Measurements from ENCODE around the gene POLA1. TPM values are rescaled to one million over a fixed set of nuclear protein-coding genes. Genes with fewer than 3 reads are reported as not detected.

Gene POLA1
- total and polyA plus RNA-seq, 7 donors, result 3.5 to 9.4 (median 6.8) TPM

GRCh38 chrX:24954732-24955131, 261.0 kb downstream of the POLA1 start:
- no peaks in the 10 kb centered on the region for H3K9me3 ChIP-seq
- WGBS, 3 donors, result 59 to 73% (median 65%) methylated on average over 2 of the region's 2 CpGs
- no peaks in the 10 kb centered on the region for H3K27me3 ChIP-seq (ENCODE audit: insufficient read depth in 3 of 3, low read length in 2 of 3)
- no peak overlapping the region for H3K4me3 ChIP-seq
- no peak for TF ChIP-seq CTCF (IDR thresholded peaks at IDR 0.05)
- ATAC-seq (no peak), DNase-seq (no peak)
- H3K27ac ChIP-seq, result no peak overlapping the region
- no peaks in the 10 kb centered on the region for H3K36me3 ChIP-seq (ENCODE audit: insufficient read depth in 1 of 2, low read depth in 1 of 2)
- intact Hi-C loops (cut with DNase I), result no loop called here
- H3K4me1 ChIP-seq, result no peaks in the 10 kb centered on the region

- Histone ChIP-seq H3K27ac (no peak overlapping the region), H3K4me1 (no peaks in the 10 kb centered on the region), H3K27me3 (ENCODE audit: insufficient read depth in 3 of 3, low read length in 2 of 3) (no peaks in the 10 kb centered on the region), H3K36me3 (ENCODE audit: insufficient read depth in 1 of 2, low read depth in 1 of 2) (no peaks in the 10 kb centered on the region), H3K4me3 (no peak overlapping the region), H3K9me3 (no peaks in the 10 kb centered on the region)
- no peak for ATAC-seq
- intact Hi-C loops (cut with DNase I), result no loop called here
- WGBS, 3 donors, result 69 to 100% (median 98%) methylated on average over 2 of the region's 2 CpGs
- no peak for TF ChIP-seq CTCF (IDR thresholded peaks at IDR 0.05)
- no peak for DNase-seq
Measured at GRCh38 chrX:24955372-24955930, 261.7 kb downstream of the POLA1 start.

GRCh38 chrX:24956828-24957227, 263.1 kb downstream of the POLA1 start:
- no peak for DNase-seq
- H3K4me1 ChIP-seq, result no peaks in the 10 kb centered on the region
- no peaks in the 10 kb centered on the region for H3K27me3 ChIP-seq (ENCODE audit: insufficient read depth in 3 of 3, low read length in 2 of 3)
- ATAC-seq, result peak; percentile 46 to 80 (median 70)
- no peak for TF ChIP-seq CTCF (IDR thresholded peaks at IDR 0.05)
- no peak overlapping the region for H3K27ac ChIP-seq
- H3K9me3 ChIP-seq, result no peaks in the 10 kb centered on the region
- H3K4me3 ChIP-seq, result no peak overlapping the region
- intact Hi-C loops (cut with DNase I), result no loop called here
- no peaks in the 10 kb centered on the region for H3K36me3 ChIP-seq (ENCODE audit: insufficient read depth in 1 of 2, low read depth in 1 of 2)

GRCh38 chrX:24961809-24962208, 268.1 kb downstream of the POLA1 start:
- WGBS, 3 donors, result 58 to 100% (median 98%) methylated on average over 1 of the region's 1 CpG
- intact Hi-C loops (cut with DNase I), result no loop called here
- ATAC-seq, result no peak
- Histone ChIP-seq H3K27ac (no peak overlapping the region), H3K4me3 (no peak overlapping the region), H3K4me1 (no peaks in the 10 kb centered on the region), H3K27me3 (ENCODE audit: insufficient read depth in 3 of 3, low read length in 2 of 3) (peaks cover 0 to 6% (median 0%) of the 10 kb centered on the region in 3 donors), H3K9me3 (no peaks in the 10 kb centered on the region), H3K36me3 (ENCODE audit: insufficient read depth in 1 of 2, low read depth in 1 of 2) (no peaks in the 10 kb centered on the region)
- DNase-seq, result no peak
- TF ChIP-seq CTCF (IDR thresholded peaks at IDR 0.05), result no peak

- H3K36me3 ChIP-seq (ENCODE audit: insufficient read depth in 1 of 2, low read depth in 1 of 2), result no peaks in the 10 kb centered on the region
- no peak overlapping the region for H3K27ac ChIP-seq
- H3K4me1 ChIP-seq, result no peaks in the 10 kb centered on the region
- no peak for ATAC-seq
- H3K27me3 ChIP-seq (ENCODE audit: insufficient read depth in 3 of 3, low read length in 2 of 3), result peaks cover 0 to 6% (median 0%) of the 10 kb centered on the region in 3 donors
- H3K9me3 ChIP-seq, result no peaks in the 10 kb centered on the region
- intact Hi-C loops (cut with DNase I), result loop anchor here in 1 of 2 donors (1.0 kb wide), 1 partner anchor 26 kb away; no protein-coding TSS in a partner anchor
- 54 to 63% (median 56%) methylated on average over 2 of the region's 2 CpGs for WGBS, 3 donors
- no peak overlapping the region for H3K4me3 ChIP-seq
- DNase-seq, result no peak
- TF ChIP-seq CTCF (IDR thresholded peaks at IDR 0.05), result no peak
Measured at GRCh38 chrX:24963823-24964222, 270.1 kb downstream of the POLA1 start.

Measured in psoas muscle (tissue), 8 donors.